Measurements from ENCODE around the gene LIN7A. TPM values are rescaled to one million over a fixed set of nuclear protein-coding genes. Genes with fewer than 3 reads are reported as not detected.

Gene LIN7A
- total RNA-seq, 1 donor from 2014 or later, result 0.80 TPM

DNA sequence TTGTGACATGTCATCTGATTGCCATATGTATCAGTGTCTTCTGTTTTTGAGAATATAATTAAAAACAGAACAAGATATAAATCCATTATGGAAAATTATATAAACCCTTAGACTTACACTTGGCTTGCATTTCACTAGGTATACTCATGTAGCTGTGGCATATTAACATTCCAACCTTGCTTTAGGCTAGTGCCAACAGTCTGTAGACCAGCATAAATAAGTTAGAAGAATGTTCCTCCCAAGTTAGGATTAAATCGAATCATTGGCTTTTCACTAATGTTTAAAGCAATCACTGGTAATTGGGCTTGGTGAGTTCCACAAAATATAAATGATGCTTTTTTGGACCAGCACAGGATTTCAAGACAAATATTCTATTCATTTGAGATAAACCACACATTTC, 103.0 kb downstream of the LIN7A start:
- Mint-ChIP-seq H3K4me3 (ENCODE audit: unreplicated experiment) (no peak overlapping the region), H3K27me3 (ENCODE audit: low read depth) (peaks cover 2% of the 10 kb centered on the region), H3K9me3 (ENCODE audit: low read depth) (no peaks in the 10 kb centered on the region), H3K36me3 (ENCODE audit: low read depth) (peaks cover 2% of the 10 kb centered on the region), H3K27ac (ENCODE audit: unreplicated experiment) (no peak overlapping the region), H3K4me1 (ENCODE audit: low read depth) (peaks cover 20% of the 10 kb centered on the region)
- TF ChIP-seq, protein P1, sequence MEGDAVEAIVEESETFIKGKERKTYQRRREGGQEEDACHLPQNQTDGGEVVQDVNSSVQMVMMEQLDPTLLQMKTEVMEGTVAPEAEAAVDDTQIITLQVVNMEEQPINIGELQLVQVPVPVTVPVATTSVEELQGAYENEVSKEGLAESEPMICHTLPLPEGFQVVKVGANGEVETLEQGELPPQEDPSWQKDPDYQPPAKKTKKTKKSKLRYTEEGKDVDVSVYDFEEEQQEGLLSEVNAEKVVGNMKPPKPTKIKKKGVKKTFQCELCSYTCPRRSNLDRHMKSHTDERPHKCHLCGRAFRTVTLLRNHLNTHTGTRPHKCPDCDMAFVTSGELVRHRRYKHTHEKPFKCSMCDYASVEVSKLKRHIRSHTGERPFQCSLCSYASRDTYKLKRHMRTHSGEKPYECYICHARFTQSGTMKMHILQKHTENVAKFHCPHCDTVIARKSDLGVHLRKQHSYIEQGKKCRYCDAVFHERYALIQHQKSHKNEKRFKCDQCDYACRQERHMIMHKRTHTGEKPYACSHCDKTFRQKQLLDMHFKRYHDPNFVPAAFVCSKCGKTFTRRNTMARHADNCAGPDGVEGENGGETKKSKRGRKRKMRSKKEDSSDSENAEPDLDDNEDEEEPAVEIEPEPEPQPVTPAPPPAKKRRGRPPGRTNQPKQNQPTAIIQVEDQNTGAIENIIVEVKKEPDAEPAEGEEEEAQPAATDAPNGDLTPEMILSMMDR (IDR thresholded peaks at IDR 0.05), result no peak
- no peak for DNase-seq (ENCODE audit: low spot score)

DNA sequence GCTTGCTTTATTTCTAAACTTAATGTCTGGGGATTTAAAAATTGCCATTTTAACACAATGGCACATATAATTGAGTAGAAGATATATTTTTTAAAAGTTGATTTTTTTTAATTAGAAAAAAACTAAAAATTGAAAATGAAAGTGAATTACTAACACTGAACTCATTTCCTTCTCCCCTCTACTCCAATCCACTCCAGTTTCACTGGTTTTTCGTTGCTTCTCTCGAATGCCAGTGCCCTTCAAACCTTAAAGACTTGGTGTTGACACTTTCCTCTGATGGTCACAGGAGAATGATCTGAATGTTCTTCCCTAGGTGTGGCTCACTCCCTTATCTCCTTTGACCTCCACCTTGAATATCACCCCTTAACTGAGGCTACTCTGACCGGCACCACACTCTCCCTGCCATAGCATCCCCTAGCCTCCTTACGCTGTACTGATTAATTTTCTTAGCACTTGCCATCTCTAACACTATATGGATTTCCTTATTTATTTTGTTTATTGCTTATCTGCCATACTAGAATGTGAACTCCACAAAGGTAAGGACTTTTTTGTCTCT, 107.1 kb downstream of the LIN7A start:
- Mint-ChIP-seq H3K4me1 (ENCODE audit: low read depth) (peaks cover 7% of the 10 kb centered on the region), H3K36me3 (ENCODE audit: low read depth) (peaks cover 2% of the 10 kb centered on the region), H3K9me3 (ENCODE audit: low read depth) (no peaks in the 10 kb centered on the region), H3K4me3 (ENCODE audit: unreplicated experiment) (no peak overlapping the region), H3K27ac (ENCODE audit: unreplicated experiment) (no peak overlapping the region), H3K27me3 (ENCODE audit: low read depth) (peaks cover 2% of the 10 kb centered on the region)
- TF ChIP-seq, protein P1 (IDR thresholded peaks at IDR 0.05), result no peak
- DNase-seq (ENCODE audit: low spot score), result no peak

DNA sequence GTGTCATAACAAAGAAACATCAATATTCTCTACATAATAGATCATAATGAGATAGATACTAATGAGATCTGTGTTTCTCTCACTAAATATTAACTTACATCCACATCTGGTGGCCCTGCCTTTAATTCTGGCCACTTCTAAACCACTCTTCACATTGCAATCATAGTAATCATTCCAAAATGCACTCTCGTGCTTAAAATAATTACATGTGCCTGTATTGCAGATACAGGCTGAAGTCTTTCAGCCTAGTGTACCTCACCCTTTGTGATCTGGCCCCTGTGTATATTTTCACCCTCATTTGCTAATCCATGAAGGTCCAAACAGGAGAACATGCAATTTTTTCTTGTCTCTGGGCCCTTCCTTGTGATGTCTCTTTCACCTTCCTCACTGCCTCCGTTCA, 108.0 kb downstream of the LIN7A start:
- no peak for DNase-seq (ENCODE audit: low spot score)
- Mint-ChIP-seq H3K36me3 (ENCODE audit: low read depth) (peaks cover 2% of the 10 kb centered on the region), H3K9me3 (ENCODE audit: low read depth) (no peaks in the 10 kb centered on the region), H3K4me1 (ENCODE audit: low read depth) (peaks cover 7% of the 10 kb centered on the region), H3K4me3 (ENCODE audit: unreplicated experiment) (no peak overlapping the region), H3K27ac (ENCODE audit: unreplicated experiment) (no peak overlapping the region), H3K27me3 (ENCODE audit: low read depth) (peaks cover 2% of the 10 kb centered on the region)
- TF ChIP-seq, protein P1 (IDR thresholded peaks at IDR 0.05), result no peak

DNA sequence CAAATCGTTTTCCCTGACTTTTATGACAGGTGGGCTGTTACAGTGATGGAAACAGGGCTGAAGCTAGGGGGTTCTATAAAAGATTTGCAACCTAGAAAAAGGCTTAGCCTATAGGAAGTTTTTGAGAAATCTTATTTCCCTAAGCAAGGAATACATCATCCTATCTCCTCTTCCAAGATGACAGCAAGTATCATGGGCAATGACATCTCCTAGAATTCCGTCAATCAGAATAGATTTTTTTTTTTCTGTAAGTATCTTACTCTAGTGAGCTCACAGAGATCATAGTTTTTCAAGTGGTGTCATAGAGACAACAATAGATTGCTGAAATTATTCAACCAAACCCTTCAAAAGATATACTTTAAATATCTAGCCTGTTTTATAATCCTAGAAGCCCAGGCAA, 112.2 kb downstream of the LIN7A start:
- Mint-ChIP-seq H3K27me3 (ENCODE audit: low read depth) (peaks cover 2% of the 10 kb centered on the region), H3K27ac (ENCODE audit: unreplicated experiment) (no peak overlapping the region), H3K4me3 (ENCODE audit: unreplicated experiment) (no peak overlapping the region), H3K9me3 (ENCODE audit: low read depth) (peaks cover 2% of the 10 kb centered on the region), H3K4me1 (ENCODE audit: low read depth) (peaks cover 7% of the 10 kb centered on the region), H3K36me3 (ENCODE audit: low read depth) (no peaks in the 10 kb centered on the region)
- TF ChIP-seq, protein P1 (IDR thresholded peaks at IDR 0.05), result no peak
- no peak for DNase-seq (ENCODE audit: low spot score)

DNA sequence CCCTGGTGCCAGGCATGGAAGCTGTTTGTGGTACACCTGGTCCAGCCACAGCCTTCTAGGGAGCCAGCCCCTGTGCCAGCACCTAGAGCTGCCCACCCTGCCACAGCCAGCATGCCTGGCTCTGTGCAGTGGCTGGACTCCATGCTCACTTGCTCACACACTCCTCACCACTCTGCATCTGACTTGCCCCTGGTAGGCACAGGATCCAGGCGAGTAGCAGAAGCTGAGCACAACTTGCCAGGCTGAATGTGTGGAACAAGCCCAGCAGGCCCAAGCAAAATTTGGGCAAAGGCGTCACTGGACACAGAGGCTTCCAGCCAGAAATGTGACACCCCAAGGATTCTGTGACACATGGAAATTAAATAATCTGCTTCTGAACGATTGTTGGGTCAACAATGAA, 114.3 kb downstream of the LIN7A start:
- Mint-ChIP-seq H3K4me3 (ENCODE audit: unreplicated experiment) (no peak overlapping the region), H3K9me3 (ENCODE audit: low read depth) (peaks cover 2% of the 10 kb centered on the region), H3K27ac (ENCODE audit: unreplicated experiment) (no peak overlapping the region), H3K36me3 (ENCODE audit: low read depth) (no peaks in the 10 kb centered on the region), H3K4me1 (ENCODE audit: low read depth) (no peaks in the 10 kb centered on the region), H3K27me3 (ENCODE audit: low read depth) (peaks cover 2% of the 10 kb centered on the region)
- TF ChIP-seq, protein P1 (IDR thresholded peaks at IDR 0.05), result no peak
- DNase-seq (ENCODE audit: low spot score), result no peak

Measured in chondrocyte (in vitro differentiated cells).